HG03575 (cell line): Measurements from ENCODE around the gene PRSS3.
"Not testable (repeated sequence)": the region's sequence is repeated elsewhere in the genome, so short reads cannot be mapped to it uniquely, and the experiment has no call there.

Experiments used
- ATAC-seq: cut with Tn5 transposase; IDR thresholded peaks from one replicate; pipeline ENCODE4 v1.9.1; 2021; ENCODE audit not compliant: unreplicated experiment, insufficient number of reproducible peaks, low FRiP score; ENCODE audit errors: extremely low read depth

PRSS3 gene

GRCh38 chr9:33782395-33783152 lies 12.8 kb upstream of the PRSS3 start:
- no peak for ATAC-seq

- no peak for ATAC-seq
Measured at GRCh38 chr9:33785914-33786313, 9.4 kb upstream of the PRSS3 start.

- no peak for ATAC-seq
Measured at GRCh38 chr9:33786681-33787080, 8.7 kb upstream of the PRSS3 start.

GRCh38 chr9:33787839-33788238 lies 7.5 kb upstream of the PRSS3 start:
- no peak for ATAC-seq

GRCh38 chr9:33789429-33789828 lies 5.9 kb upstream of the PRSS3 start:
- ATAC-seq = not testable (repeated sequence)

- ATAC-seq = no peak
Measured at GRCh38 chr9:33791117-33791516, 4.2 kb upstream of the PRSS3 start.

GRCh38 chr9:33793496-33793895 lies 1.9 kb upstream of the PRSS3 start:
- not testable (repeated sequence) for ATAC-seq

GRCh38 chr9:33794560-33794959 lies 801 bp upstream of the PRSS3 start:
- ATAC-seq = no peak

- no peak for ATAC-seq
Measured at GRCh38 chr9:33795819-33796218, 458 bp downstream of the PRSS3 start.

GRCh38 chr9:33796679-33797078 lies 1.3 kb downstream of the PRSS3 start:
- not testable (repeated sequence) for ATAC-seq

- ATAC-seq = no peak
Measured at GRCh38 chr9:33797837-33798236, 2.5 kb downstream of the PRSS3 start.

GRCh38 chr9:33798545-33798944 lies 3.2 kb downstream of the PRSS3 start:
- ATAC-seq = no peak

- ATAC-seq = no peak
Measured at GRCh38 chr9:33799928-33800704, 4.8 kb downstream of the PRSS3 start.

GRCh38 chr9:33800886-33801285 lies 5.5 kb downstream of the PRSS3 start:
- no peak for ATAC-seq

- ATAC-seq = not testable (repeated sequence)
Measured at GRCh38 chr9:33801943-33802500, 6.7 kb downstream of the PRSS3 start.

- not testable (repeated sequence) for ATAC-seq
Measured at GRCh38 chr9:33804196-33804595, 8.8 kb downstream of the PRSS3 start.

GRCh38 chr9:33807156-33807555 lies 11.8 kb downstream of the PRSS3 start:
- ATAC-seq = not testable (repeated sequence)

GRCh38 chr9:33808979-33809322 lies 13.6 kb downstream of the PRSS3 start:
- not testable (repeated sequence) for ATAC-seq

- ATAC-seq = no peak
Measured at GRCh38 chr9:33809506-33809905, 14.1 kb downstream of the PRSS3 start.
